ENCODE data around the gene ARHGAP22. TPM values are rescaled to one million over a fixed set of nuclear protein-coding genes. Genes with fewer than 3 reads are reported as not detected.

Gene ARHGAP22
- total and polyA plus RNA-seq, 7 experiments from 2014 or later: 0.37 to 2.9 (median 1.1) TPM; not detected in 3

DNA sequence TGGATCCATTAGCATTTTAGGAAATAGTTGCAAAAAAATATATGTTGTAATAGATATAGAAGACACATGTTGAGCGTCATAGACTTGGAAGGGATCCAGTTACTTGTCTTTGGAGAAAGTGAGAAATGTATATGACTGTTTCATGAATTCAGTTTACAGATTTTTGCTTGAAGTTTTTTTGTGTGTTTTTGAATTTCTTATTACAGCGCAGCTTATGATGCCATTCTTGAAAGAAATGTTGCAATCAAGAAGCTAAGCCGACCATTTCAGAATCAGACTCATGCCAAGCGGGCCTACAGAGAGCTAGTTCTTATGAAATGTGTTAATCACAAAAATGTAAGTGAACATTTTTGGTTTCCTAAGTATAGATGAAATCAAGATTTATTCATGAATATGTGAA lies 200.2 kb downstream of the ARHGAP22 start:
- Mint-ChIP-seq H3K4me1 (peaks cover 2 to 14% (median 9%) of the 10 kb centered on the region in 7 donors), H3K4me3 (no peak overlapping the region), H3K36me3 (peaks cover 0 to 18% (median 9%) of the 10 kb centered on the region in 5 donors), H3K27ac (no peak overlapping the region), H3K27me3 (no peaks in the 10 kb centered on the region), H3K9me3 (peaks cover 0 to 2% (median 0%) of the 10 kb centered on the region in 11 donors)
- H3K36me3 ChIP-seq (ENCODE audit: control insufficient read depth in 2 of 3, insufficient read depth in 3 of 3, low read length in 3 of 3): peaks cover 0 to 12% (median 0%) of the 10 kb centered on the region in 3 experiments
- no peak overlapping the region for H3K27ac ChIP-seq (ENCODE audit: low read depth, low read length)
- no peaks in the 10 kb centered on the region for H3K27me3 ChIP-seq (ENCODE audit: control insufficient read depth in 2 of 2, insufficient read depth in 2 of 2, low read length in 2 of 2)
- DNase-seq (no peak), ATAC-seq (no peak)
- POLR2A ChIA-PET: no interaction called here
- intact Hi-C loops (cut with micrococcal nuclease): no loop called here
- no peak overlapping the region for H3K4me3 ChIP-seq (ENCODE audit: low read length)
- CTCF ChIA-PET: no interaction called here
- H3K4me1 ChIP-seq (ENCODE audit: control insufficient read depth in 2 of 2, insufficient read depth in 2 of 2, low read length in 2 of 2): no peaks in the 10 kb centered on the region
- no peaks in the 10 kb centered on the region for H3K9me3 ChIP-seq (ENCODE audit: control insufficient read depth in 2 of 3, low read length in 3 of 3)

DNA sequence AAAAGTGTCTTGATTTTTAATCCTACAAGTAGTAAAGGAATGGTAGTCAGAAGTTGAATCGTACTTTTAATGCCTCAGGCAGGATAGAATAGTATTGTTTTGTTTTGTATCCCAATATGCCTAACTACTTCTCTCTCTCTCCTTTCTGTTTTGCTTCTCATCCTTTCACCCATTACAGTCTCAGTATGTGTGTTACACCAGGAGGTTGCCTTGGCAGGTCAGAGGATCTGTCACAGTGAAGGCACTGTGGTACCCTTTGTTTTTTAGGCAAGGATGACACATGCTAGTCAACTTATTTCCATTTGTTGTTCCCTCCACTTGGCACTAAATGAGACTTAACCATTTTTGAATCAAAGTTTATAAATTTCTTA lies 204.0 kb downstream of the ARHGAP22 start:
- peaks cover 0 to 18% (median 6%) of the 10 kb centered on the region in 5 donors for H3K36me3 Mint-ChIP-seq

GRCh38 chr10:48400129-48400849 lies 204.6 kb downstream of the ARHGAP22 start:
- peaks cover 9 to 39% (median 18%) of the 10 kb centered on the region in 7 donors for H3K4me1 Mint-ChIP-seq
- no peaks in the 10 kb centered on the region for H3K9me3 Mint-ChIP-seq
- no peak for ATAC-seq
- ChIA-PET CTCF (interaction anchor here (0.6 kb wide), 1 partner anchor 240 kb away, joined by 3 read pairs; no protein-coding TSS in a partner anchor), POLR2A (no interaction called here)
- Histone ChIP-seq H3K27me3 (ENCODE audit: control insufficient read depth in 2 of 2, insufficient read depth in 2 of 2, low read length in 2 of 2) (no peaks in the 10 kb centered on the region), H3K9me3 (ENCODE audit: control insufficient read depth in 2 of 3, low read length in 3 of 3) (no peaks in the 10 kb centered on the region), H3K4me1 (ENCODE audit: control insufficient read depth in 2 of 2, insufficient read depth in 2 of 2, low read length in 2 of 2) (no peaks in the 10 kb centered on the region), H3K4me3 (ENCODE audit: low read length) (no peak overlapping the region), H3K36me3 (ENCODE audit: control insufficient read depth in 2 of 3, insufficient read depth in 3 of 3, low read length in 3 of 3) (no peaks in the 10 kb centered on the region), H3K27ac (ENCODE audit: low read depth, low read length) (no peak overlapping the region)
- intact Hi-C loops (cut with micrococcal nuclease): no loop called here
- no peaks in the 10 kb centered on the region for H3K27me3 Mint-ChIP-seq
- peak overlapping the region in 1 of 9 donors; percentile 2 for H3K27ac Mint-ChIP-seq
- no peak for DNase-seq
- no peak overlapping the region for H3K4me3 Mint-ChIP-seq
- H3K36me3 Mint-ChIP-seq: peaks cover 0 to 18% (median 3%) of the 10 kb centered on the region in 5 donors

More for the DNA sequence above, 204.0 kb downstream of the ARHGAP22 start:
- H3K9me3 Mint-ChIP-seq: peaks cover 0 to under 1% (median 0%) of the 10 kb centered on the region in 11 donors
- Histone ChIP-seq H3K4me3 (ENCODE audit: low read length) (no peak overlapping the region), H3K36me3 (ENCODE audit: control insufficient read depth in 2 of 3, insufficient read depth in 3 of 3, low read length in 3 of 3) (no peaks in the 10 kb centered on the region), H3K4me1 (ENCODE audit: control insufficient read depth in 2 of 2, insufficient read depth in 2 of 2, low read length in 2 of 2) (no peaks in the 10 kb centered on the region), H3K27me3 (ENCODE audit: control insufficient read depth in 2 of 2, insufficient read depth in 2 of 2, low read length in 2 of 2) (no peaks in the 10 kb centered on the region), H3K27ac (ENCODE audit: low read depth, low read length) (no peak overlapping the region), H3K9me3 (ENCODE audit: control insufficient read depth in 2 of 3, low read length in 3 of 3) (no peaks in the 10 kb centered on the region)
- H3K27ac Mint-ChIP-seq: peak overlapping the region in 1 of 9 donors; percentile 40
- CTCF ChIA-PET: no interaction called here
- DNase-seq: no peak
- POLR2A ChIA-PET: no interaction called here
- ATAC-seq: no peak
- no peak overlapping the region for H3K4me3 Mint-ChIP-seq
- peaks cover 9 to 38% (median 18%) of the 10 kb centered on the region in 7 donors for H3K4me1 Mint-ChIP-seq
- intact Hi-C loops (cut with micrococcal nuclease): no loop called here
- no peaks in the 10 kb centered on the region for H3K27me3 Mint-ChIP-seq

DNA sequence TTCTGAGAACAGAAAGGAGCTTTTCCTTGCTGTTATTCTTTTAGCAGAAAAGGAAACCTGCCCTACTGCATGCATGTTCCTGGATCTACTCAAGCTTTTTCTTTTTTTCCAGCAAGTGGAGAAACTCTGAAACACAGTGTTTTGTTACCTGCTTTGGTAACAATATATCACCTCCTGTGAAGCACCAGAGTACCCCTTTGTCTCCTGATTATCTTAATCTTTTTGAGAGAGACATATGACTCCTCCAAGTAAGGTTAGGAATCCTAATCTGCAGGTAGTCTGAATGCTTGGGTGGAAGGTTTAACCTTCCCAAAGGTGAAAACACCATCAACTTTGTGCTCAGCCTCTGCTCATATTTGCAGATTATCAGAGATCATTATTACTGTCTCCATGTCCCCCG lies 205.3 kb downstream of the ARHGAP22 start:
- Mint-ChIP-seq H3K36me3 (peaks cover 0 to 15% (median under 1%) of the 10 kb centered on the region in 5 donors), H3K27ac (peak overlapping the region in 1 of 9 donors; percentile 33), H3K4me3 (no peak overlapping the region), H3K9me3 (no peaks in the 10 kb centered on the region), H3K4me1 (peaks cover 9 to 39% (median 18%) of the 10 kb centered on the region in 7 donors), H3K27me3 (no peaks in the 10 kb centered on the region)
- H3K9me3 ChIP-seq (ENCODE audit: control insufficient read depth in 2 of 3, low read length in 3 of 3): no peaks in the 10 kb centered on the region
- H3K27me3 ChIP-seq (ENCODE audit: control insufficient read depth in 2 of 2, insufficient read depth in 2 of 2, low read length in 2 of 2): no peaks in the 10 kb centered on the region
- H3K4me3 ChIP-seq (ENCODE audit: low read length): no peak overlapping the region
- H3K4me1 ChIP-seq (ENCODE audit: control insufficient read depth in 2 of 2, insufficient read depth in 2 of 2, low read length in 2 of 2): no peaks in the 10 kb centered on the region
- intact Hi-C loops (cut with micrococcal nuclease): no loop called here
- ATAC-seq (no peak), DNase-seq (no peak)
- H3K27ac ChIP-seq (ENCODE audit: low read depth, low read length): no peak overlapping the region
- ChIA-PET CTCF (interaction anchor here (0.6 kb wide), 1 partner anchor 240 kb away, joined by 3 read pairs; no protein-coding TSS in a partner anchor), POLR2A (no interaction called here)
- H3K36me3 ChIP-seq (ENCODE audit: control insufficient read depth in 2 of 3, insufficient read depth in 3 of 3, low read length in 3 of 3): no peaks in the 10 kb centered on the region

GRCh38 chr10:48399056-48399541 lies 205.8 kb downstream of the ARHGAP22 start:
- Histone ChIP-seq H3K36me3 (ENCODE audit: control insufficient read depth in 2 of 3, insufficient read depth in 3 of 3, low read length in 3 of 3) (no peaks in the 10 kb centered on the region), H3K4me1 (ENCODE audit: control insufficient read depth in 2 of 2, insufficient read depth in 2 of 2, low read length in 2 of 2) (no peaks in the 10 kb centered on the region), H3K27ac (ENCODE audit: low read depth, low read length) (no peak overlapping the region), H3K4me3 (ENCODE audit: low read length) (no peak overlapping the region), H3K9me3 (ENCODE audit: control insufficient read depth in 2 of 3, low read length in 3 of 3) (no peaks in the 10 kb centered on the region), H3K27me3 (ENCODE audit: control insufficient read depth in 2 of 2, insufficient read depth in 2 of 2, low read length in 2 of 2) (no peaks in the 10 kb centered on the region)
- peak overlapping the region in 2 of 9 donors; percentile 7 to 33 for H3K27ac Mint-ChIP-seq
- no peak for DNase-seq
- H3K9me3 Mint-ChIP-seq: no peaks in the 10 kb centered on the region
- H3K4me3 Mint-ChIP-seq: no peak overlapping the region
- POLR2A ChIA-PET: no interaction called here
- no peak for ATAC-seq
- intact Hi-C loops (cut with micrococcal nuclease): no loop called here
- H3K4me1 Mint-ChIP-seq: peaks cover 9 to 39% (median 18%) of the 10 kb centered on the region in 7 donors
- no peaks in the 10 kb centered on the region for H3K27me3 Mint-ChIP-seq
- peaks cover 0 to 11% (median 0%) of the 10 kb centered on the region in 5 donors for H3K36me3 Mint-ChIP-seq
- CTCF ChIA-PET: no interaction called here

DNA sequence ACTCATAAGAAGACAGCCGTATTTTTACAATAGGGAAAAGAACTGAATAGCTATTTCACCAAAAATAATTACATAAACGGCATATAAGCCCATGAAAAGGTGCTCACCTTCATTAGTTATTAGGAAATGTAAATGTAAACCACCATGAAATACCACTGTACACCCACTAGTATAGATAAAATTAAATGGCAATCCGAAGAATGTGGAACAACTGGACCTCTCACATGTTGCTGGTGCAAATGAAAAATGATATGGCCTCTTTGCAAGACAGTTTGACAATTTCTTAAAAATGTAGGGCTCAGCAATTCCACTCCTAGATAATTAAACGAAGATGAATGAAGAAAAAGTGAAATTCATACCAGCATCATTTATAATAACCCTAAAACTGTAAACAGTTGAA lies 206.6 kb downstream of the ARHGAP22 start:
- intact Hi-C loops (cut with micrococcal nuclease): no loop called here
- H3K9me3 Mint-ChIP-seq: no peaks in the 10 kb centered on the region
- H3K27ac Mint-ChIP-seq: no peak overlapping the region
- ATAC-seq (no peak), DNase-seq (no peak)
- H3K27ac ChIP-seq (ENCODE audit: low read depth, low read length): no peak overlapping the region
- H3K4me3 Mint-ChIP-seq: no peak overlapping the region
- H3K36me3 Mint-ChIP-seq: peaks cover 0 to 11% (median 0%) of the 10 kb centered on the region in 5 donors
- H3K4me1 Mint-ChIP-seq: peaks cover 10 to 46% (median 23%) of the 10 kb centered on the region in 7 donors
- no peaks in the 10 kb centered on the region for H3K27me3 ChIP-seq (ENCODE audit: control insufficient read depth in 2 of 2, insufficient read depth in 2 of 2, low read length in 2 of 2)
- no peaks in the 10 kb centered on the region for H3K4me1 ChIP-seq (ENCODE audit: control insufficient read depth in 2 of 2, insufficient read depth in 2 of 2, low read length in 2 of 2)
- no peak overlapping the region for H3K4me3 ChIP-seq (ENCODE audit: low read length)
- no peaks in the 10 kb centered on the region for H3K9me3 ChIP-seq (ENCODE audit: control insufficient read depth in 2 of 3, low read length in 3 of 3)
- peaks cover 0 to 4% (median 0%) of the 10 kb centered on the region in 5 donors for H3K27me3 Mint-ChIP-seq
- ChIA-PET CTCF (no interaction called here), POLR2A (no interaction called here)
- H3K36me3 ChIP-seq (ENCODE audit: control insufficient read depth in 2 of 3, insufficient read depth in 3 of 3, low read length in 3 of 3): no peaks in the 10 kb centered on the region
